Smooth muscle cell (in vitro differentiated cells): ENCODE results near the gene TRIML1. TPM values are rescaled to one million over a fixed set of nuclear protein-coding genes. Genes with fewer than 3 reads are reported as not detected.
"Not testable (repeated sequence)": the region's sequence is repeated elsewhere in the genome, so short reads cannot be mapped to it uniquely, and the experiment has no call there.

Experiments used
- DNase-seq: peaks from one replicate; lab custom pipeline; 2025; ENCODE audit not compliant: unreplicated experiment; lab: John Stamatoyannopoulos, UW
- H2AFZ ChIP-seq: fragments of 200-600 bp; sonication (generic); 2 replicates; pipeline ENCODE4 v1.6.0; 2016; ENCODE audit warnings: antibody characterized with exemption, low read depth, mild to moderate bottlenecking
- H3F3A ChIP-seq: fragments of 200-600 bp; sonication (generic); 2 replicates; pipeline ENCODE4 v1.6.0; 2017; ENCODE audit warnings: antibody characterized with exemption, low read depth
- H3K27ac ChIP-seq: fragments of 200-600 bp; sonication (generic); 2 replicates; pipeline ENCODE4 v1.5.1; 2016; ENCODE audit warnings: low read depth, mild to moderate bottlenecking
- H3K27me3 ChIP-seq: fragments of 200-600 bp; sonication (generic); 2 replicates; pipeline ENCODE4 v1.6.1; 2016; ENCODE audit warnings: low read depth, mild to moderate bottlenecking
- H3K36me3 ChIP-seq: fragments of 200-600 bp; sonication (generic); 2 replicates; pipeline ENCODE4 v1.5.1; 2016; ENCODE audit warnings: low read depth
- H3K4me1 ChIP-seq: fragments of 200-600 bp; sonication (generic); 2 replicates; pipeline ENCODE4 v1.5.1; 2016; ENCODE audit warnings: low read depth
- H3K4me2 ChIP-seq: fragments of 200-600 bp; sonication (generic); 2 replicates; pipeline ENCODE4 v1.6.0; 2016; ENCODE audit warnings: mild to moderate bottlenecking
- H3K4me3 ChIP-seq: fragments of 200-600 bp; sonication (generic); 2 replicates; pipeline ENCODE4 v1.5.1; 2016; ENCODE audit warnings: mild to moderate bottlenecking
- H3K79me2 ChIP-seq: fragments of 200-600 bp; sonication (generic); 2 replicates; pipeline ENCODE4 v1.6.0; 2016; ENCODE audit warnings: low read depth, mild to moderate bottlenecking
- H3K9ac ChIP-seq: fragments of 200-600 bp; sonication (generic); 2 replicates; pipeline ENCODE4 v1.6.0; 2016; ENCODE audit warnings: low read depth
- H3K9me3 ChIP-seq: fragments of 200-600 bp; sonication (generic); replicated peaks from 2 replicates; pipeline ENCODE4 v1.5.1; 2016; ENCODE audit warnings: low read depth
- H4K20me1 ChIP-seq: fragments of 200-600 bp; sonication (generic); 2 replicates; pipeline ENCODE4 v1.6.0; 2016; ENCODE audit warnings: low read depth
- CTCF ChIP-seq: fragments of 200-600 bp; sonication (generic); IDR thresholded peaks from 2 replicates; pipeline ENCODE4 v1.5.1; 2017; ENCODE audit warnings: borderline replicate concordance, mild to moderate bottlenecking, antibody characterized with exemption; ENCODE audit not compliant: insufficient read depth, poor library complexity, severe bottlenecking
- WGBS: methylation state at CpG from one replicate; pipeline ENCODE4 v1.1.7; 2016; ENCODE audit warnings: low lambda C conversion rate; 5-methylcytosine and 5-hydroxymethylcytosine counted together
- polyA plus RNA-seq: library from polyadenylated mRNA; unstranded; fragments of >200 nt; fragmentation: Nextera tagmentation; extraction: Ambion mirVana; gene quantifications from 2 replicates; pipeline ENCODE4 v1.2.1, GENCODE V29; 2016
- total RNA-seq: library from RNA; depleted of rRNA; stranded (reverse); fragments of >200 nt; gene quantifications from 2 replicates; pipeline ENCODE4 v1.2.3, GENCODE V29; 2014

Gene TRIML1
- total and polyA plus RNA-seq, 2 experiments from 2014 or later = not detected

DNA sequence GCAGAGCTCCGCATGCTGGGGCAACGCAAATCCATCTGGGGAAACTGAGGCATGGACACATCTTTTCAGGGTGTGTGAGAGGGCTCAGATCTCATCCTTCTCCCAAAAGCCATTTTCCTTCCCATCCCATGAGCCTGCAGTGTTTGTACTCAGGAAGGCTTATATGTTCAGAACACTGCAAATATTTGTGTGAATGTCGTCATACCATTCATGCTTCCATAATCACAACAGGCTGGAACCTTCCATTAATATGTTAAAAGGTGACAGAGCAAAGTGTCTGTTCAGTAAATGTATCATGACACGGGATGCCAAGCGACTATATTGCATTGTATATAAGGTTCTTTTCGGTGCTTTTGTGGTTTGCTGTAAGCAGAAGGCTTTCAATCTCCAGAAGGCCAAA is 8.5 kb downstream of the TRIML1 start:
- Histone ChIP-seq H3K4me3 (no peak overlapping the region), H3K4me2 (no peak overlapping the region), H3K36me3 (no peaks in the 10 kb centered on the region), H3K4me1 (no peaks in the 10 kb centered on the region), H3K9me3 (no peaks in the 10 kb centered on the region), H4K20me1 (no peaks in the 10 kb centered on the region), H3K79me2 (no peaks in the 10 kb centered on the region), H3K9ac (no peak overlapping the region), H3K27me3 (no peaks in the 10 kb centered on the region), H3F3A (no peaks in the 10 kb centered on the region), H2AFZ (no peak overlapping the region), H3K27ac (no peak overlapping the region)
- no peak for DNase-seq
- 66% methylated on average over 6 of the region's 6 CpGs for WGBS
- TF ChIP-seq CTCF = no peak

- Histone ChIP-seq H3K4me2 (no peak overlapping the region), H3K27me3 (no peaks in the 10 kb centered on the region), H3K79me2 (no peaks in the 10 kb centered on the region), H2AFZ (no peak overlapping the region), H3K4me3 (no peak overlapping the region), H3K9ac (no peak overlapping the region), H3K9me3 (no peaks in the 10 kb centered on the region), H3F3A (no peaks in the 10 kb centered on the region), H3K4me1 (no peaks in the 10 kb centered on the region), H3K36me3 (no peaks in the 10 kb centered on the region), H4K20me1 (no peaks in the 10 kb centered on the region), H3K27ac (no peak overlapping the region)
- 89% methylated on average over 11 of the region's 11 CpGs for WGBS
- no peak for DNase-seq
- no peak for TF ChIP-seq CTCF
Measured at GRCh38 chr4:188154668-188155405, 15.6 kb downstream of the TRIML1 start.

DNA sequence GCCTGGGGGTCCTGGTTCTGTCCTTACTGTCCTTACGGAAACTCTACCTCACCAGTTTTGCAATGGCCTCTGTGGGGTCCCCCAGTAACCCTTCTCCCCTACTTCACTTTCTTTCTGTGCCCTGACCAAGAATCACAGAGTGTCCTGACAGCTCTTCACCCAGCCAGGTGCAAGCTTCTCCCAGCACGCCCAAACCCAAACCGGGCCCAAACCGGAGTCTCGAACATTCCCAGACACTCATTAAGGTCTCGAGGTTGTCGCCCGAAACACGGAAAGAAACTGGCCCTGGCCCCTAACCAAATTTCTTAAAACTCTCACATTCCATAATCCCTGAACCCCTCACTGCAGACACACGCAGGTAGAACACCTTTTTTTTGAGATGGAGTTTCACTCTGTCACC is 19.1 kb downstream of the TRIML1 start:
- no peaks in the 10 kb centered on the region for H3F3A ChIP-seq

DNA sequence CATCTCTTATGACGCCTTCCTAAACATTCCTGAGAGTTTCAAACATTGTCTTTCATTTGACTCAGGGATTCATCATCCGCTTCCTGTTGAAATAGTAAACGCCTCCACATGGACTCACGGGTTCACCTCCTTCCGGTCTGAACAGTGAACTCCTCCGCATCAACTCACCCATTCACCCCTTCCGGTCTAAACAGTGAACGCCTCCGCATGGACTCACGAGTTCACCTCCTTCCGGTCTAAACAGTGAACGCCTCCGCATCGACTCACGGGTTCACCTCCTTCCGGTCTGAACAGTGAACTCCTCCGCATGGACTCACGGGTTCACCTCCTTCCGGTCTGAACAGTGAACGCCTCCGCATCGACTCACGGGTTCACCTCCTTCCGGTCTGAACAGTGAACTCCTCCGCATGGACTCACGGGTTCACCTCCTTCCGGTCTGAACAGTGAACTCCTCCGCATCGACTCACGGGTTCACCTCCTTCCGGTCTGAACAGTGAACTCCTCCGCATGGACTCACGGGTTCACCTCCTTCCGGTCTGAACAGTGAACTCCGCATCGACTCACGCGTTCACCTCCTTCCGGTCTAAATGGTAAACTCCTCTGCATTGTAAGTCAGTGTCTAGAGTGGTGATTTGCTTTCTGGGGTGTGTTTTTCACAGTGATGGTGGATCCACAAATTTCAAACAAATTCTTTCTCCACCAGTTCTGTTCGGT is 20.4 kb downstream of the TRIML1 start:
- H3K4me2 ChIP-seq, H3K4me1 ChIP-seq, H3F3A ChIP-seq, H3K9me3 ChIP-seq, H3K27me3 ChIP-seq, H3K9ac ChIP-seq, H3K4me3 ChIP-seq, H3K79me2 ChIP-seq, H3K27ac ChIP-seq, DNase-seq, H2AFZ ChIP-seq, H3K36me3 ChIP-seq, H4K20me1 ChIP-seq: not testable (repeated sequence)
- 94% methylated on average over 39 of the region's 40 CpGs for WGBS

More for the DNA sequence above, 19.1 kb downstream of the TRIML1 start:
- no peaks in the 10 kb centered on the region for H4K20me1 ChIP-seq
- no peak overlapping the region for H2AFZ ChIP-seq
- H3K36me3 ChIP-seq = no peaks in the 10 kb centered on the region
- no peak overlapping the region for H3K4me3 ChIP-seq
- H3K27me3 ChIP-seq = no peaks in the 10 kb centered on the region
- H3K4me1 ChIP-seq = no peaks in the 10 kb centered on the region
- H3K9ac ChIP-seq = no peak overlapping the region
- TF ChIP-seq CTCF = no peak
- 93% methylated on average over 10 of the region's 10 CpGs for WGBS
- no peaks in the 10 kb centered on the region for H3K79me2 ChIP-seq
- no peaks in the 10 kb centered on the region for H3K9me3 ChIP-seq
- DNase-seq = no peak
- no peak overlapping the region for H3K4me2 ChIP-seq
- H3K27ac ChIP-seq = no peak overlapping the region
